ENCODE measurements around the gene WTAP. TPM values are rescaled to one million over a fixed set of nuclear protein-coding genes. Genes with fewer than 3 reads are reported as not detected.
A peak's percentile ranks its signal among the peaks of the same experiment; 100 is the strongest.

WTAP gene
- total and polyA plus RNA-seq, 2 of the 4 experiments (the other 2 are of a cell fraction), result 30.2 to 92.3 TPM

- TF ChIP-seq FOS (IDR thresholded peaks at IDR 0.05; ENCODE audit: low read depth, low read length), result no peak
Measured at GRCh38 chr6:159677506-159678165, 49.7 kb upstream of the WTAP start (continued).

- peak overlapping the region; percentile 88 for H3K4ac ChIP-seq (ENCODE audit: low read depth, low read length)
- no peaks in the 10 kb centered on the region for H4K20me1 ChIP-seq (ENCODE audit: insufficient read depth, low read length)
- POLR2A ChIA-PET (ENCODE audit: unreplicated experiment), result no interaction called here
- H3K56ac ChIP-seq (ENCODE audit: extremely low read depth, insufficient read depth, low read length), result peak overlapping the region; percentile 24; the same call in 1 of the 2 replicates
- peak overlapping the region; percentile 79 for H4K91ac ChIP-seq (ENCODE audit: insufficient read depth, low read depth, low read length)
- peaks cover 15 to 29% of the 10 kb centered on the region in 2 experiments for H3K79me1 ChIP-seq (ENCODE audit: low read depth in 1 of 2, low read length in 2 of 2)
- peak overlapping the region; percentile 90 for H2BK20ac ChIP-seq (ENCODE audit: low read depth, low read length)
- peak overlapping the region; percentile 90 for H3K18ac ChIP-seq (ENCODE audit: low read depth, low read length)
- peak overlapping the region; percentile 79 for H2AK5ac ChIP-seq (ENCODE audit: low read depth, low read length)
- no peak overlapping the region for H3K4me3 ChIP-seq (ENCODE audit: insufficient read depth, low read depth, low read length)
- peak overlapping the region; percentile 90 for H2BK120ac ChIP-seq (ENCODE audit: low read depth, low read length)
- peaks cover 22% of the 10 kb centered on the region for H3K4me1 ChIP-seq (ENCODE audit: control insufficient read depth, insufficient read depth, low read length)
- no peak overlapping the region for H3K9ac ChIP-seq (ENCODE audit: low read depth, low read length)
- peaks cover 10% of the 10 kb centered on the region for H3K9me1 ChIP-seq (ENCODE audit: insufficient read depth, low read length)
- peak overlapping the region; percentile 82 for H2BK5ac ChIP-seq (ENCODE audit: low read depth, low read length, poor library complexity, severe bottlenecking)
- no peaks in the 10 kb centered on the region for H3K9me3 ChIP-seq (ENCODE audit: control insufficient read depth, insufficient read depth, low read length)
- BruUV-seq (replicated peaks), result no TSS peak
- WGBS, 2 experiments (ENCODE audit: extremely low coverage in 2 of 2, insufficient read length in 1 of 2), result no CpG with 5 or more reads among the region's 3 CpGs
- peak overlapping the region; percentile 76; the same call in 1 of the 2 replicates for H3K27ac ChIP-seq (ENCODE audit: insufficient read depth, low read length)
- peak overlapping the region in 1 of 2 experiments; percentile 74; a peak in 3 of 4 replicates for H4K8ac ChIP-seq (ENCODE audit: low read depth in 2 of 2, low read length in 2 of 2)
- no peak overlapping the region for H2AFZ ChIP-seq (replicated peaks; ENCODE audit: low read length, poor library complexity)
- dilution Hi-C loops (cut with HindIII; ENCODE audit: low sequenced_read_pairs, unreplicated experiment) (no loop called here), intact Hi-C loops (cut with micrococcal nuclease) (no loop called here), in situ Hi-C loops (cut with MboI; ENCODE audit: low sequenced_read_pairs) (loop anchor here (25.0 kb wide), 1 partner anchor 284 kb away; the partner anchor contains the start of gene IGF2R)
- CTCF ChIA-PET, result no interaction called here
- H2BK15ac ChIP-seq (ENCODE audit: low read depth, low read length), result peak overlapping the region; percentile 92; the same call in 1 of the 3 replicates
- H4K5ac ChIP-seq (ENCODE audit: low read depth, low read length), result peak overlapping the region; percentile 64; the same call in 1 of the 2 replicates
- ATAC-seq (ENCODE audit: low read depth) (no peak), DNase-seq (no peak)
- H2AK9ac ChIP-seq (replicated peaks; ENCODE audit: low read depth, low read length, poor library complexity), result peak overlapping the region; percentile 67
- H3K36me3 ChIP-seq (ENCODE audit: control insufficient read depth, insufficient read depth, low read length), result peaks cover 24% of the 10 kb centered on the region
- H3K14ac ChIP-seq (replicated peaks; ENCODE audit: low read depth, low read length), result peak overlapping the region; percentile 92; the same call in 1 of the 2 replicates
- no peaks in the 10 kb centered on the region for H3K27me3 ChIP-seq (ENCODE audit: control insufficient read depth, insufficient read depth, low read length)
- TF ChIP-seq SMC3 (IDR thresholded peaks at IDR 0.05; ENCODE audit: low read depth, low read length) (no peak), MAFK (IDR thresholded peaks at IDR 0.05; ENCODE audit: low read depth, low read length) (no peak), CEBPB (IDR thresholded peaks at IDR 0.05; ENCODE audit: low read depth, low read length) (no peak), USF2 (IDR thresholded peaks at IDR 0.05; ENCODE audit: low read depth, low read length) (no peak), MXI1 (IDR thresholded peaks at IDR 0.05; ENCODE audit: borderline replicate concordance, low read depth, low read length) (no peak)
- no peak overlapping the region for H3K4me2 ChIP-seq (ENCODE audit: low read depth, low read length)
- H3K23ac ChIP-seq (ENCODE audit: low read depth, low read length), result peak overlapping the region; percentile 18; the same call in 1 of the 2 replicates
Measured at GRCh38 chr6:159678574-159678973, 48.7 kb upstream of the WTAP start.
